Measurements from ENCODE around the gene MACROH2A1. TPM values are rescaled to one million over a fixed set of nuclear protein-coding genes. Genes with fewer than 3 reads are reported as not detected.
A peak's percentile ranks its signal among the peaks of the same experiment; 100 is the strongest.

Gene MACROH2A1
- total and polyA plus RNA-seq, 2 of the 4 experiments (the other 2 are of a cell fraction): 122 to 126 TPM

- WGBS, 2 experiments (ENCODE audit: extremely low coverage in 2 of 2, insufficient read length in 1 of 2): 83% methylated on average over 1 of the region's 2 CpGs; no CpG with 5 or more reads in 1 of the 2 experiments
- peaks cover 5% of the 10 kb centered on the region for H3K4me1 ChIP-seq (ENCODE audit: control insufficient read depth, insufficient read depth, low read length)
These were observed 83.6 kb downstream of the MACROH2A1 start for GRCh38 chr5:135315386-135315785.

More at GRCh38 chr5:135315386-135315785, 83.6 kb downstream of the MACROH2A1 start:
- no peaks in the 10 kb centered on the region for H3K9me3 ChIP-seq (ENCODE audit: control insufficient read depth, insufficient read depth, low read length)
- H2AK5ac ChIP-seq (ENCODE audit: low read depth, low read length): 0 out of 2 replicates have a peak overlapping the region, but pooled peaks have one; percentile 29
- H3K4me2 ChIP-seq (ENCODE audit: low read depth, low read length): no peak overlapping the region
- no peaks in the 10 kb centered on the region for H3K27me3 ChIP-seq (ENCODE audit: control insufficient read depth, insufficient read depth, low read length)
- no peak overlapping the region for H4K91ac ChIP-seq (ENCODE audit: insufficient read depth, low read depth, low read length)
- no peaks in the 10 kb centered on the region for H4K20me1 ChIP-seq (ENCODE audit: insufficient read depth, low read length)
- H3K4ac ChIP-seq (ENCODE audit: low read depth, low read length): peak overlapping the region; percentile 46; the same call in 1 of the 2 replicates
- H3K14ac ChIP-seq (replicated peaks; ENCODE audit: low read depth, low read length): no peak overlapping the region
- H3K36me3 ChIP-seq (ENCODE audit: control insufficient read depth, insufficient read depth, low read length): no peaks in the 10 kb centered on the region
- in situ Hi-C loops (cut with MboI; ENCODE audit: low sequenced_read_pairs): no loop called here
- no peak overlapping the region for H3K4me3 ChIP-seq (ENCODE audit: insufficient read depth, low read depth, low read length)
- no peak overlapping the region for H2AK9ac ChIP-seq (replicated peaks; ENCODE audit: low read depth, low read length, poor library complexity)
- POLR2A ChIA-PET (ENCODE audit: unreplicated experiment): no interaction called here
- no peak overlapping the region for H2BK5ac ChIP-seq (ENCODE audit: low read depth, low read length, poor library complexity, severe bottlenecking)
- no peak overlapping the region for H3K27ac ChIP-seq (ENCODE audit: insufficient read depth, low read length)
- ATAC-seq (ENCODE audit: low read depth): no peak
- H4K8ac ChIP-seq (ENCODE audit: low read depth in 2 of 2, low read length in 2 of 2): peak overlapping the region in 1 of 2 experiments; percentile 2; a peak in 1 of 4 replicates
- H3K9ac ChIP-seq (ENCODE audit: low read depth, low read length): no peak overlapping the region
- no peak overlapping the region for H3K18ac ChIP-seq (ENCODE audit: low read depth, low read length)
- TF ChIP-seq RAD21 (IDR thresholded peaks at IDR 0.05; ENCODE audit: low read length): no peak
- TF ChIP-seq RFX5 (IDR thresholded peaks at IDR 0.05; ENCODE audit: low read depth, low read length): no peak
- no peak for TF ChIP-seq NFE2L2 (IDR thresholded peaks at IDR 0.05; ENCODE audit: low read depth, low read length)
- no peak for TF ChIP-seq POLR2A (IDR thresholded peaks at IDR 0.05; ENCODE audit: low read depth, low read length)
- no peak for TF ChIP-seq CEBPB (IDR thresholded peaks at IDR 0.05; ENCODE audit: low read depth, low read length)
- no peak for TF ChIP-seq FOS (IDR thresholded peaks at IDR 0.05; ENCODE audit: low read depth, low read length)
- TF ChIP-seq SMC3 (IDR thresholded peaks at IDR 0.05; ENCODE audit: low read depth, low read length): no peak
- TF ChIP-seq RCOR1 (IDR thresholded peaks at IDR 0.05; ENCODE audit: insufficient replicate concordance, low read length): no peak
- no peak for TF ChIP-seq CTCF (conservative IDR thresholded peaks at IDR 0.05; ENCODE audit: low read depth, low read length)
- no peak for TF ChIP-seq USF2 (IDR thresholded peaks at IDR 0.05; ENCODE audit: low read depth, low read length)
- TF ChIP-seq BHLHE40 (IDR thresholded peaks at IDR 0.05; ENCODE audit: low read depth, low read length): no peak
- no peak for TF ChIP-seq ELK1 (IDR thresholded peaks at IDR 0.05; ENCODE audit: borderline replicate concordance, low read depth, low read length)
- TF ChIP-seq CHD1 (IDR thresholded peaks at IDR 0.05; ENCODE audit: low read depth, low read length): no peak
- dilution Hi-C loops (cut with HindIII; ENCODE audit: low sequenced_read_pairs, unreplicated experiment): no loop called here
- peaks cover 8% of the 10 kb centered on the region for H3K9me1 ChIP-seq (ENCODE audit: insufficient read depth, low read length)
- H3K56ac ChIP-seq (ENCODE audit: extremely low read depth, insufficient read depth, low read length): no peak overlapping the region
- H2BK20ac ChIP-seq (ENCODE audit: low read depth, low read length): no peak overlapping the region
- intact Hi-C loops (cut with micrococcal nuclease): no loop called here
- no peak overlapping the region for H4K5ac ChIP-seq (ENCODE audit: low read depth, low read length)
- no peak overlapping the region for H3K23ac ChIP-seq (ENCODE audit: low read depth, low read length)
- no TSS peak for BruUV-seq (replicated peaks)
- DNase-seq: no peak
- H2BK15ac ChIP-seq (ENCODE audit: low read depth, low read length): peak overlapping the region; percentile 51; the same call in 1 of the 3 replicates
- no peak overlapping the region for H2AFZ ChIP-seq (replicated peaks; ENCODE audit: low read length, poor library complexity)
- CTCF ChIA-PET: no interaction called here
- H2BK120ac ChIP-seq (ENCODE audit: low read depth, low read length): peak overlapping the region; percentile 31; the same call in 1 of the 2 replicates
- no peaks in the 10 kb centered on the region for H3K79me1 ChIP-seq (ENCODE audit: low read depth in 1 of 2, low read length in 2 of 2)

Measured in IMR-90 (cell line).